Choroid plexus epithelial cell (primary cell): Measurements from ENCODE around the gene COL24A1.
"Not testable (repeated sequence)": the region's sequence is repeated elsewhere in the genome, so short reads cannot be mapped to it uniquely, and the experiment has no call there.

Experiments used
- DNase-seq: peaks from one replicate; pipeline ENCODE4 v3.0.0-alpha.2; 2010; ENCODE audit warnings: low read depth
- H3K4me3 ChIP-seq: 2 replicates; pipeline ENCODE4 v1.5.1; 2011; ENCODE audit warnings: low read depth, mild to moderate bottlenecking, control low read depth, low read length, moderate library complexity
- CTCF ChIP-seq: conservative IDR thresholded peaks from 2 replicates; pipeline ENCODE4 v1.5.1; 2011; ENCODE audit warnings: low read depth, mild to moderate bottlenecking, control low read depth, inconsistent platforms, low read length, moderate library complexity

Gene COL24A1

GRCh38 chr1:86085741-86086409 is 70.7 kb downstream of the COL24A1 start:
- H3K4me3 ChIP-seq: no peak overlapping the region
- DNase-seq: no peak
- TF ChIP-seq CTCF: no peak

- TF ChIP-seq CTCF: no peak
- no peak overlapping the region for H3K4me3 ChIP-seq
- DNase-seq: no peak
Observed at GRCh38 chr1:86084998-86085397, 71.6 kb downstream of the COL24A1 start.

- DNase-seq: peak; percentile 13
- peak; percentile 27 for TF ChIP-seq CTCF
Observed at GRCh38 chr1:86082183-86082582, 74.4 kb downstream of the COL24A1 start.

GRCh38 chr1:86072474-86072873 is 84.1 kb downstream of the COL24A1 start:
- H3K4me3 ChIP-seq, DNase-seq: not testable (repeated sequence)

More at GRCh38 chr1:86082183-86082582, 74.4 kb downstream of the COL24A1 start:
- no peak overlapping the region for H3K4me3 ChIP-seq

GRCh38 chr1:86071870-86072269 is 84.7 kb downstream of the COL24A1 start:
- not testable (repeated sequence) for DNase-seq

GRCh38 chr1:86069757-86070145 is 86.8 kb downstream of the COL24A1 start:
- TF ChIP-seq CTCF: no peak
- H3K4me3 ChIP-seq: no peak overlapping the region
- DNase-seq: peak; percentile 73

More at GRCh38 chr1:86071870-86072269, 84.7 kb downstream of the COL24A1 start:
- H3K4me3 ChIP-seq: not testable (repeated sequence)

- no peak for TF ChIP-seq CTCF
- peak; percentile 42 for DNase-seq
- H3K4me3 ChIP-seq: no peak overlapping the region
Observed at GRCh38 chr1:86068841-86069756, 87.5 kb downstream of the COL24A1 start.
